H1 (cell line): ENCODE measurements around the gene DSG2. TPM values are rescaled to one million over a fixed set of nuclear protein-coding genes. Genes with fewer than 3 reads are reported as not detected.

Experiments used
- CREB1 ChIP-seq: IDR thresholded peaks from 2 replicates; pipeline ENCODE4 v1.6.1; 2012; ENCODE audit warnings: inconsistent platforms
- FOSL1 ChIP-seq: IDR thresholded peaks from 2 replicates; pipeline ENCODE4 v1.6.1; 2011; ENCODE audit warnings: mild to moderate bottlenecking, low read depth, low read length, moderate library complexity; ENCODE audit not compliant: insufficient read depth
- RNF2 ChIP-seq: fragments of 200-900, 300-1000 bp; sonication (generic); IDR thresholded peaks from 2 replicates; pipeline ENCODE4 v1.7.1; 2016; ENCODE audit warnings: borderline replicate concordance, low read depth, mild to moderate bottlenecking, antibody characterized with exemption, low read length; ENCODE audit not compliant: poor library complexity, severe bottlenecking; ENCODE audit errors: missing control alignments
- SUZ12 ChIP-seq: fragments of 200-600 bp; sonication (generic); IDR thresholded peaks from 2 replicates; pipeline ENCODE4 v1.6.1; 2012; ENCODE audit warnings: mild to moderate bottlenecking, inconsistent platforms, low read length, moderate library complexity, mixed read lengths
- TBP ChIP-seq: IDR thresholded peaks from 2 replicates; pipeline ENCODE4 v1.6.1; 2011; ENCODE audit warnings: low read depth, low read length, improper control_type of control experiment
- polyA plus RNA-seq, 7 experiments: library from polyadenylated mRNA; depleted of rRNA in 3 of 7; stranded (reverse) in 5 of 7; unstranded in 2 of 7; fragments of >200 nt in 5 of 7; fragments of 200-250 nt in 2 of 7; gene quantifications; 1 replicate in 5 of 7; 2 replicates in 1 of 7; 4 replicates in 1 of 7; pipeline versions ENCODE4 v1.2.1 to v1.2.3, GENCODE V29; 2011 to 2013; ENCODE audit warnings: missing spikeins in 2 of 7, mixed read lengths in 2 of 7
- total RNA-seq: library from RNA; stranded (reverse); fragmentation: NEBNext Ultra II Directional; extraction: Animal tissue kit (Norgen Biotek cat#: 25700); gene quantifications from 2 replicates; pipeline ENCODE4 v1.2.1, GENCODE V29; 2021

The DSG2 gene
- total and polyA plus RNA-seq, 2 of the 8 experiments (the other 6 are each of a cell fraction or from before 2014, with no cell fraction given): 60.1 to 144 TPM

- TF ChIP-seq TBP (no peak), SUZ12 (no peak), CREB1 (no peak), FOSL1 (no peak), RNF2 (no peak)
Measured at GRCh38 chr18:31450409-31450808, 47.6 kb upstream of the DSG2 start (continued).
